Urothelium cell line (cell line): ENCODE data around the gene MRPL45.
A peak's percentile ranks its signal among the peaks of the same experiment; 100 is the strongest.
"Not testable (repeated sequence)": the region's sequence is repeated elsewhere in the genome, so short reads cannot be mapped to it uniquely, and the experiment has no call there.

Experiments used
- DNase-seq: peaks from one replicate; pipeline ENCODE4 v3.0.0; 2011; ENCODE audit warnings: low spot score, mixed read lengths
- FAIRE-seq: peaks from 2 replicates; lab custom pipeline; 2011; peaks lifted over from hg19 to GRCh38; lab: Jason Lieb, UNC

Gene MRPL45

GRCh38 chr17:38296834-38297517 lies at the start of gene MRPL45:
Gene MRPL45 (plus strand): TSS chr17:38297168. CDS start chr17:38297184, 16 bp downstream.
- DNase-seq: peak; percentile 94
- not testable (repeated sequence) for FAIRE-seq

GRCh38 chr17:38253191-38253590 lies 43.8 kb upstream of the MRPL45 start:
- FAIRE-seq, DNase-seq: not testable (repeated sequence)

GRCh38 chr17:38254357-38254756 lies 42.6 kb upstream of the MRPL45 start:
- not testable (repeated sequence) for FAIRE-seq, DNase-seq

DNA sequence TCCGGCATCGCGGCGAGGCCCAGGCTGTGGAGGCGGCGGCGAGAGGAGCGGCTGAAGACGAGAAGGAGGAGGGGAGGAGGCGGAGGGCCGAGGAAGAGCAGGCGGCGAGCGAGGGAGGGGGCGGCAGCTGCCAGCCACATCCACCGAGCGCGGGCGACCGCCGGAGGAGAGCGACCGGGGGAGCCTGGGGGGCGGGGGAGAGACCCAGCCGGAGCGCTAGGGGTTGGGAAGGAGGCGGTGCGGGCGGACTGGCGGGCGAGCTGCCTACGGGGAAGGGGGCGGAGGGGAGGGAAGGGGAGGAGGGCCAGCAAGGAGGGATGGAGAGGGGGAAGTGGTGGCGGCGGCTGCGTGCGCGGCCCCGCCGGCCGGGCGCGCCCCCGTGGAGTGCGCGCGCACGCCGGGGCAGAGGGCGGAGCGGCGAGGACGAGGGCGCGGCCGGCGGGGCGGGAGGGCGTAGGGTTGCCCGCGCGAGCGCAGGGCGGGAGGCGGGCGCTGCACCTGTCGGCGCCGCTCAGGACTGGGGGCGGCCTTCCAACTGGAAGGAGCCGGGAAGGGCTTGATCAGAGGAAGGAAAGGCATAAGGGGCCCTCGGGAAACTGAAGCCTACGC lies 39.9 kb upstream of the MRPL45 start:
- FAIRE-seq: not testable (repeated sequence)
- peak; percentile 88 for DNase-seq

DNA sequence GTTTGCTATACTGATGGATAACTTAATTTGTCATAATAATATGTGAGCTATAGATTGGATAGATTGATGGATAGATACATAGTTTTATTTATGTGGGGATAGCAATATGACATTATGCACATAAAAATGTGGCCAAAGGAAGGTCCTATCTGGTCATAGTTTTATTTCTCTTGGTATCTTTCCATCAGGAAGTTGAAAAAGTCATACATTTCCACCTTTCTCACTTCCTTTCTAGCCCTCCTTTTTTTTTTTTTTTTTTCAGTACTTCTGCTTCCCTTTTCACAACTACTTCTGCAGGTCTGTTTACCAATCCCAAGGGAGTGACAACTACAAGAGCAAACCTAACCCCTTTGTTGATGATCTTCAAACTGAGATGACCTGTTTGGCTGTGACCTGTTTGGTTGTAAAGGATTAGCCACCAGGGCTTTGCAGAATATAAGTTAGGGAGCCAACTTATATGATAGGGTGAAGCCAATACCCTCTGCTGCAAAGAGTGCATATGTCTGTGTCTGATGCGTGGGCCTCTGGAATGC lies 30.9 kb upstream of the MRPL45 start:
- FAIRE-seq, DNase-seq: not testable (repeated sequence)

DNA sequence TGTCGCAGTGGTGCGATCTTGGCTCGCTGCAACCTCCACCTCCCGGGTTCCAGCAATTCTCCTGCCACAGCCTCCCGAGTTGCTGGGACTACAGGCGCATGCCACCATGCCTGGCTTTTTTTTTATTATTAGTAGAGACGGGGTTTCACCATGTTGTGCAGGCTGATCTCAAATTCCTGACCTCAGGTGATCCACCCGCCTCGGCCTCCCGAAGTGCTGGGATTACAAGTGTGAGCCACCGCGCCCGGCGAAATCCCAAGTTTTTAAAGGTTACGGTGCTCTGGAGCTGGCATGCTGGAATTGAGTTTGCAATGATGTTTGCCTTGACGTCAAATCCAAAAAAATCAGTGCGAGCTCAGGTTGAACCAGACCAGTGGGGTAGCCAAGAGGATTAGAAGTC lies 30.4 kb upstream of the MRPL45 start:
- FAIRE-seq, DNase-seq: not testable (repeated sequence)

DNA sequence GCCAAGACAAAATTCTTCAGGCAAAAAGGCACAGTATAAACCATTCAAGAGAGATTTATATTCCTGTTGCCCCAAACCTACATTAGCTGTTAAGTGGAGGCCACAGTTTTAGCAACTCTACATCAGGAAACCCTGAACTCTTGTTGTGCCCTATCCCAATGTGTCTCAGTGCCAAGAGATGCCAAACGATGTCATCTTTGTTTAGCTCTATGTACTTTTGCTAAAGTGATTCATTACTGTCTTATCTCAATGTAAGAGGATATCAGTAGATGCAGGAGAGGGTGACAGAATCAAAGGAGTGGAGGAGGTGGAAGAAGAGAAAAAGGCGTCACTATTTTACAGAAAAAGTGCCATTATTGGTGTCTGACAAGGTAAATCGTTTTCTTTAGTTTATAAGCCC lies 28.8 kb upstream of the MRPL45 start:
- FAIRE-seq, DNase-seq: not testable (repeated sequence)

DNA sequence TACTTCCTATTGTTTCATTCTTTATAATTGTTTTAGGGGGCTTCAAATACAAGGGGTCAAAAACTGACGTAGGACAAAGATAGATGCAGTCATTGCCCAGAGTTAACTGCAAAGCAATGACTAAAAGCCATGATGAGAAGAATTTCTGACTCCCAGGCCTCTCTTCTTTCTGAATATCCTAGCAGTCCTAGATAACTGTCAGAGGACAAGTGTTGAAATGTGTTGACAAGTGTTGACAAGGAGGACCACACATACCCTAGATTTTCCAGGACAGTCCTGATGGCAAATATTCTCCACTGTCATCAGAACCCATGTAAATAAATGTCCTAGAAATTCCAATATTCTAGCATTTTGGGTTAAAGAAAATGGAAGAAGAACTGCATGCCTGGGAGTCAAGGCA lies 27.9 kb upstream of the MRPL45 start:
- not testable (repeated sequence) for FAIRE-seq

DNA sequence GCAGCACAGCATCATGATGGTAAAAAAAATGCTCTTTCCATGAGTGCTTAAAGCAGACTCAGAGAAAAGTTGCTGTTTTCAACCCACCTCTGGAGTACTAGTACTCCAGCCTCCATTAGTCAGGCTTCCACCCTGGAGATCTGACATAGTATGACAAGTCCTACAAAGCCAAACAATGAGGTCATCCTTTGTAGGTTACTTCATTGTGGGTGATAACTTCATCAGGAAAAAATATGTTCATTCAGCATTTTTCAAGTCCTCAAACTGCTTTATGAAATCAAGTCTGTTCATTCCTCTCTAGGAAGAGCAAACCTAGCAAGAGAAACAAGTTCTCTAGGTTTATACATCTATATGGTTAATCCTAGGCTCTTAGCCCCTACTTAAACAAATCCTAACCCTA lies 27.4 kb upstream of the MRPL45 start:
- not testable (repeated sequence) for FAIRE-seq, DNase-seq

More for the DNA sequence above, 27.9 kb upstream of the MRPL45 start:
- DNase-seq: not testable (repeated sequence)

DNA sequence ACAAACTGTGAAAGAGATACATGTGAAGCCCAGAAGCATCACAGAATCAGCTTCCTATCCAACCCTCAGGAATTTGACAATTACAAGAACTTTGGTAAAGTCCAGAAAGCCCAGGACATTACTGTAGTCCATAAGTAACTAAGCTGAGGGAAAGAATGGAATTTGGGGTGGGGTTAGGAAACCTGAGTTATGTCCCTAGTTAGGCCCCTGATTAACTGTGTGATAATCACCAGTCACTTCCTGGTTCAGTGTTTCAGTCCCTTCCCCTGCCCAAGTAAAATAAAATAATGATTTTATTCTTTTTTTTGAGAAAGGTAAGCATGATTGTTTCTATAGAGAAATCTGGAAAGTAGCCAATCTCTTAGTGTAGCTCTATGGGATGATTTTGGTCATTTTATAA lies 11.0 kb upstream of the MRPL45 start:
- not testable (repeated sequence) for DNase-seq, FAIRE-seq

- not testable (repeated sequence) for FAIRE-seq, DNase-seq
Measured at GRCh38 chr17:38286501-38287091, 10.4 kb upstream of the MRPL45 start.

GRCh38 chr17:38288217-38288827 lies 8.6 kb upstream of the MRPL45 start:
- DNase-seq: not testable (repeated sequence)

DNA sequence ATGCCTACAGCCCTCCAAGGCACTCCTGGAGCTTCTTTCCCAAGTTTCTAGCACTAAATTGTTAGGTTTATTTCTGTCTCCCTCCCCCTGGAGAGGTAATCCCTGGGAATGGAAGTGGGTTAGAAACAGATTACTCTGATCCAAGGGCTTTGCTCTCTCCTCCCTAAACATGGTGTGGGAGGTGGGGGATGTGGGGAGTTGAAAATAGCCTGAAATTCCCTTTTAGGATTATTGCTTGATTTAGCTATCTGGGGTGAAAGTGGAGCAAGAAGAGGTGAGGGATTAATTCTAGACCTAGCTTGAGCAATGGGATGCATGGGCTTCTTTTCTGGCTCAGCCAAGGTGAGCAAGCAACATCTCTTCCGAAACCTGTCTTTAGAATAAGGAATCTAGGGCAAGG lies 7.2 kb upstream of the MRPL45 start:
- FAIRE-seq, DNase-seq: not testable (repeated sequence)

More at GRCh38 chr17:38288217-38288827, 8.6 kb upstream of the MRPL45 start:
- FAIRE-seq: not testable (repeated sequence)

- FAIRE-seq: not testable (repeated sequence)
Measured at GRCh38 chr17:38295602-38296365, 1.2 kb upstream of the MRPL45 start.

GRCh38 chr17:38315497-38315896 lies 18.5 kb downstream of the MRPL45 start:
- FAIRE-seq (no peak), DNase-seq (no peak)

More at GRCh38 chr17:38295602-38296365, 1.2 kb upstream of the MRPL45 start:
- DNase-seq: not testable (repeated sequence)

DNA sequence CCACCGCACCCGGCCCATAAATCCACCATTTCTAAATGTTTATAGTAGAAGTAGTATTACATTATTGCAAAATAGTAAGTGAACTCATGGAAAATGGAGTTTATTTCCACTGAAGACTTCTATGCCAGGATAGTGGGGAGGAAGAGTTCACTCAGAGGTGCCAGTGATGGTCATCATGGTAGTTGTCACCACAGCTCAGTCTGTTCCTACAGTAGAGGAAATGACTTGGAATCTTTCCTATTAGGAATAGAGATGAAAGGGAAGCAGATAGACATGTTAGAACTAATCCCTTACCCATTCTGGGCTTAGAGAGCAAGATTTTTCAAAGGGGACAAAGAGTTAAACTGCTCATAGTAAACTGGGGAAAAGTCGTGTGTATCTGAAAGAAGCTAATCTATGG lies 20.1 kb downstream of the MRPL45 start:
- FAIRE-seq: no peak
- no peak for DNase-seq

- no peak for FAIRE-seq
- DNase-seq: no peak
Measured at GRCh38 chr17:38320482-38320881, 23.5 kb downstream of the MRPL45 start.

GRCh38 chr17:38322156-38322779 lies 25.3 kb downstream of the MRPL45 start:
- DNase-seq: peak; percentile 78
- FAIRE-seq: no peak

DNA sequence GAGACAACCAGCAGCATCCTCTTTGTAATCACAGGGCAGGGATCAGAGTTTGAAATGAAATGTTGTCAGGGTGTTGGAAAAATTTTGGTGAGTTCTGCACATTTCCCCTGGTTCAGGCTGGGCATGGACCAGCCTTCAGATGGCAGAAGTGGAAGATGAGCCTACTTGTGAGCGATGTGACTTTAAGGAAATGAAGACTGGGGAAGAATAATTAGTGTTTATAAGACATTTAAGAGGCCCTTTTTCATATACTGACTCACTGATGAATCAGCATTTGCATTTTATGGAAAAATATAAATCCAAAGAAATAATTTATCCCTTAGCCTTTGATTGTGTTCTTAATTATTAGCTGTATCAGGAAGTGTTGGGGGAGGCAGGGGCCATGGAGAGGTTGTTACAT lies 25.9 kb downstream of the MRPL45 start:
- FAIRE-seq (no peak), DNase-seq (no peak)
